ENCODE results near the gene FZD2. TPM values are rescaled to one million over a fixed set of nuclear protein-coding genes. Genes with fewer than 3 reads are reported as not detected.

The FZD2 gene
- total and polyA plus RNA-seq, 2 of the 13 experiments (the other 11 are each of a cell fraction or from before 2014, with no cell fraction given): 0.07 to 0.13 TPM

GRCh38 chr17:44548376-44549230 is 8.7 kb upstream of the FZD2 start (continued):
- TF ChIP-seq ZBTB49 (CRISPR knock-in tag; IDR thresholded peaks at IDR 0.05; ENCODE audit: borderline replicate concordance) (no peak), YEATS4 (CRISPR knock-in tag; IDR thresholded peaks at IDR 0.05; ENCODE audit: borderline replicate concordance) (no peak)

GRCh38 chr17:44549686-44550085 is 7.6 kb upstream of the FZD2 start:
- TF ChIP-seq PREB (CRISPR knock-in tag; IDR thresholded peaks at IDR 0.05) (no peak), MNT (IDR thresholded peaks at IDR 0.05) (0 out of 2 replicates have a peak, but pooled peaks have one; percentile 3), ZNF616 (CRISPR knock-in tag; IDR thresholded peaks at IDR 0.05; ENCODE audit: low read depth) (no peak)
- Histone ChIP-seq H3K27me3 (ENCODE audit: control insufficient read depth in 1 of 2, insufficient read depth in 2 of 2, low read length in 2 of 2) (peaks cover 4 to 22% of the 10 kb centered on the region in 2 experiments; a peak in 4 of 5 replicates), H3K9me3 (ENCODE audit: low read length) (no peaks in the 10 kb centered on the region), H2AFZ (ENCODE audit: low read length) (no peak overlapping the region), H3K4me1 (ENCODE audit: insufficient read depth, low read length) (peaks cover 10% of the 10 kb centered on the region), H3K4me2 (ENCODE audit: low read depth, low read length) (no peak overlapping the region), H4K20me1 (ENCODE audit: insufficient read depth, low read length) (no peaks in the 10 kb centered on the region), H3K9ac (ENCODE audit: insufficient read depth, low read depth, low read length) (no peak overlapping the region), H3K36me3 (replicated peaks in 1 of 2; ENCODE audit: control insufficient read depth in 1 of 2, insufficient read depth in 2 of 2, low read length in 2 of 2) (no peaks in the 10 kb centered on the region), H3K4me3 (replicated peaks in 1 of 3; ENCODE audit: insufficient read depth in 1 of 3, low read depth in 2 of 3, low read length in 3 of 3) (no peak overlapping the region), H3K27ac (ENCODE audit: extremely low read length, insufficient read depth, low read length) (no peak overlapping the region), H3K79me2 (ENCODE audit: insufficient read depth, low read length) (no peaks in the 10 kb centered on the region)
- WGBS (ENCODE audit: low lambda C conversion rate): 5% methylated on average over 6 of the region's 6 CpGs
- ChIA-PET POLR2A (no interaction called here), CTCF (ENCODE audit: low intra/inter-chr PET ratio, low total read pairs) (no interaction called here)
- DNase-seq (ENCODE audit: low spot score) (no peak), FAIRE-seq (no peak), ATAC-seq (0 out of 3 replicates have a peak, but pooled peaks have one; percentile 21)
- intact Hi-C loops (cut with micrococcal nuclease; ENCODE audit: unreplicated experiment): no loop called here
- BruUV-seq (replicated peaks): no TSS peak
- in situ Hi-C loops (cut with HindIII; ENCODE audit: extremely low pct_ligation_motif_present, low pct_unique_long_range_greater_than_20kb): no loop called here
